Measurements from ENCODE around the gene PTPRG. TPM values are rescaled to one million over a fixed set of nuclear protein-coding genes. Genes with fewer than 3 reads are reported as not detected.

The PTPRG gene
- total RNA-seq, 1 donor from 2014 or later, result 44.3 TPM

DNA sequence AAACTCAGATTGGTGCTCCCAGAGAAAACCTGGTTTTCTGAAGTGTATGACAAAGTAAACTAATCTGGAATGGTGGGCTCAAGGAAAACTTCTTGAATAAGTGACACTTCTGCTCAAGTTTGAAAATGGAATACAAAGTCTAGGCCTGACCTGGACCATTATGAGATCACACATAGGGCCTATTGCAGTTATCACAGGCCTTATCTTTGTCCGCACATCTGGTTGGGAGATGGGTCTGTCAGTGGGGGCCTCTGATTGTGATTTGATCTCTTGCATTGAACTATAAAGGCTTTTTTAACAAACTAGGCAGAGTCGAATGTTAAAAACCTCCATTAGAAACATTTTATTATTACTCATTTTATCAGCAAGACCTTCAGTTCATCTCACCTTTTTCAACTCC, 405.6 kb downstream of the PTPRG start:
- Mint-ChIP-seq H3K27ac (no peak overlapping the region), H3K27me3 (no peaks in the 10 kb centered on the region), H3K9me3 (ENCODE audit: low read depth) (no peaks in the 10 kb centered on the region), H3K4me1 (ENCODE audit: low read depth) (peaks cover under 1% of the 10 kb centered on the region), H3K36me3 (ENCODE audit: insufficient read depth) (no peaks in the 10 kb centered on the region), H3K4me3 (ENCODE audit: low read depth) (no peak overlapping the region)
- TF ChIP-seq, protein P1, sequence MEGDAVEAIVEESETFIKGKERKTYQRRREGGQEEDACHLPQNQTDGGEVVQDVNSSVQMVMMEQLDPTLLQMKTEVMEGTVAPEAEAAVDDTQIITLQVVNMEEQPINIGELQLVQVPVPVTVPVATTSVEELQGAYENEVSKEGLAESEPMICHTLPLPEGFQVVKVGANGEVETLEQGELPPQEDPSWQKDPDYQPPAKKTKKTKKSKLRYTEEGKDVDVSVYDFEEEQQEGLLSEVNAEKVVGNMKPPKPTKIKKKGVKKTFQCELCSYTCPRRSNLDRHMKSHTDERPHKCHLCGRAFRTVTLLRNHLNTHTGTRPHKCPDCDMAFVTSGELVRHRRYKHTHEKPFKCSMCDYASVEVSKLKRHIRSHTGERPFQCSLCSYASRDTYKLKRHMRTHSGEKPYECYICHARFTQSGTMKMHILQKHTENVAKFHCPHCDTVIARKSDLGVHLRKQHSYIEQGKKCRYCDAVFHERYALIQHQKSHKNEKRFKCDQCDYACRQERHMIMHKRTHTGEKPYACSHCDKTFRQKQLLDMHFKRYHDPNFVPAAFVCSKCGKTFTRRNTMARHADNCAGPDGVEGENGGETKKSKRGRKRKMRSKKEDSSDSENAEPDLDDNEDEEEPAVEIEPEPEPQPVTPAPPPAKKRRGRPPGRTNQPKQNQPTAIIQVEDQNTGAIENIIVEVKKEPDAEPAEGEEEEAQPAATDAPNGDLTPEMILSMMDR (IDR thresholded peaks at IDR 0.05; ENCODE audit: unreplicated experiment), result no peak
- no peak for DNase-seq (ENCODE audit: low spot score, unreplicated experiment)

DNA sequence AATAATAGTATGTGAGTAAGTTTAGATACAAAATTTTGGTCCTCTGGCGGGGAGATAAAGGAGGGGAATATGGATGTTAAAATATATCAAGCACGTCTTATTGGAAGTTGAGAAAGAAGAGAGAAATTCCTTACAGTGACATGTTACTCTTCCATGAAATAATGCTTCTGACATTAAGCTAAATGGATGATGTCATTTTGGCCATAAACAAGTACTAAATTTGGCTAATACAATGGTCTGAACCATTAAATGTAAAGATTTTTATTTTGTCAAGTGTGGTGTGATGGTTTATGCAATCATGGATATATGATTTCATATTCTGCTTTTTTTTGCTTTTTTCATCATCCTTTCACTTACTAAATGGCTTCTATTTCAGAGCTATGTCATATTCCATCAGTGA, 406.6 kb downstream of the PTPRG start:
- Mint-ChIP-seq H3K27me3 (no peaks in the 10 kb centered on the region), H3K9me3 (ENCODE audit: low read depth) (no peaks in the 10 kb centered on the region), H3K4me1 (ENCODE audit: low read depth) (peaks cover 2% of the 10 kb centered on the region)

GRCh38 chr3:61974662-61975061, 413.3 kb downstream of the PTPRG start:
- no peak overlapping the region for H3K4me3 Mint-ChIP-seq (ENCODE audit: low read depth)
- no peaks in the 10 kb centered on the region for H3K9me3 Mint-ChIP-seq (ENCODE audit: low read depth)
- no peak overlapping the region for H3K27ac Mint-ChIP-seq
- no peaks in the 10 kb centered on the region for H3K36me3 Mint-ChIP-seq (ENCODE audit: insufficient read depth)
- H3K27me3 Mint-ChIP-seq, result no peaks in the 10 kb centered on the region
- TF ChIP-seq, protein P1 (IDR thresholded peaks at IDR 0.05; ENCODE audit: unreplicated experiment), result no peak
- peaks cover 2% of the 10 kb centered on the region for H3K4me1 Mint-ChIP-seq (ENCODE audit: low read depth)
- no peak for DNase-seq (ENCODE audit: low spot score, unreplicated experiment)

More for the DNA sequence above, 406.6 kb downstream of the PTPRG start:
- Mint-ChIP-seq H3K27ac (no peak overlapping the region), H3K4me3 (ENCODE audit: low read depth) (no peak overlapping the region), H3K36me3 (ENCODE audit: insufficient read depth) (no peaks in the 10 kb centered on the region)
- TF ChIP-seq, protein P1 (IDR thresholded peaks at IDR 0.05; ENCODE audit: unreplicated experiment), result no peak
- no peak for DNase-seq (ENCODE audit: low spot score, unreplicated experiment)

DNA sequence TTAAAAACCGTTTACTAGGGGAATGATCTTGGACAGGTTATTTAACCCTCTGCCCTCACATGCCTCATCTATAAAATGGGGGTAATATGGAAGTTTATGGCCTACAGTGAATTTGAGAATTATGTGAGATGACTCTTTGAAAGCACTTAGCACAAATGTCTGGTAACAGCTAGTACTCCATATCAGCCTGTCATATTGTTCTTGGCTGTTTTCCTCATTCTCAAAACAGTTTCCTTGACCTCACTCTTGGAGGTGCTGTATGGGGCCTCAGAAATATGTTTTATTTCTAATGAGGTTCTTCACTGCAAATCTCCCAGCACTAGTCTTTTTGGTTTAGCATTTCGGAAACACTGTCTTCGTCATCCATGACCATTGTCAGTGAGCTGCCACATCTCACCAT, 413.8 kb downstream of the PTPRG start:
- H3K27ac Mint-ChIP-seq, result no peak overlapping the region
- TF ChIP-seq, protein P1 (IDR thresholded peaks at IDR 0.05; ENCODE audit: unreplicated experiment), result no peak
- DNase-seq (ENCODE audit: low spot score, unreplicated experiment), result no peak
- H3K9me3 Mint-ChIP-seq (ENCODE audit: low read depth), result no peaks in the 10 kb centered on the region
- no peaks in the 10 kb centered on the region for H3K36me3 Mint-ChIP-seq (ENCODE audit: insufficient read depth)
- H3K4me1 Mint-ChIP-seq (ENCODE audit: low read depth), result peaks cover 3% of the 10 kb centered on the region
- no peak overlapping the region for H3K4me3 Mint-ChIP-seq (ENCODE audit: low read depth)
- no peaks in the 10 kb centered on the region for H3K27me3 Mint-ChIP-seq

DNA sequence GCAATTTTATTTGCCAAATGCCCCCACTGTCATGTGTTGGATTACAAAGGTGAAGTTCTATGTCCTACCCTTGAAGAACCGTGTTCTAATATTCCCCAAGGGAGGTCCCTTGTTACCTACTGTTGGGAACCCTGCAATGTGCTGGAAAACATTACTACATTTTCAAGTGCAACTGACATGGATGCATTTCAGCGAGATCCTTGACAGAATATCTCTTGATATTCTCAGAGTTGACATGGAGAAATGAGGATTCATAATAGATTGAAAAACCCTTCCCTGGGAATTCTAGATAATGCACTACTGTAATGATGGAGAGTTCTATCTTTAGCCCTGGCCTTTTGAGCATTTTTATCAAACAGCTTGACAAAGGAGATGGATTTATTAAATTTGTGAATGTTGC, 414.6 kb downstream of the PTPRG start:
- H3K36me3 Mint-ChIP-seq (ENCODE audit: insufficient read depth), result no peaks in the 10 kb centered on the region
- H3K4me1 Mint-ChIP-seq (ENCODE audit: low read depth), result peaks cover 3% of the 10 kb centered on the region
- no peak for DNase-seq (ENCODE audit: low spot score, unreplicated experiment)
- no peaks in the 10 kb centered on the region for H3K9me3 Mint-ChIP-seq (ENCODE audit: low read depth)
- no peaks in the 10 kb centered on the region for H3K27me3 Mint-ChIP-seq
- no peak overlapping the region for H3K27ac Mint-ChIP-seq
- H3K4me3 Mint-ChIP-seq (ENCODE audit: low read depth), result no peak overlapping the region
- TF ChIP-seq, protein P1 (IDR thresholded peaks at IDR 0.05; ENCODE audit: unreplicated experiment), result no peak
